NCI-H128 (cell line): ENCODE measurements around the gene SCRT2.

Experiments used
- DNase-seq: peaks from one replicate; lab custom pipeline; 2025; ENCODE audit not compliant: unreplicated experiment; lab: John Stamatoyannopoulos, UW

The SCRT2 gene

GRCh38 chr20:634148-634925 lies 41.3 kb downstream of the SCRT2 start:
- DNase-seq = no peak

GRCh38 chr20:631101-631500 lies 44.5 kb downstream of the SCRT2 start:
- no peak for DNase-seq

GRCh38 chr20:626579-626978 lies 49.0 kb downstream of the SCRT2 start:
- no peak for DNase-seq

- no peak for DNase-seq
Measured at GRCh38 chr20:625360-625932, 50.2 kb downstream of the SCRT2 start.

- no peak for DNase-seq
Measured at GRCh38 chr20:623704-624103, 51.9 kb downstream of the SCRT2 start.

GRCh38 chr20:623021-623420 lies 52.6 kb downstream of the SCRT2 start:
- no peak for DNase-seq

- DNase-seq = no peak
Measured at GRCh38 chr20:622161-622560, 53.4 kb downstream of the SCRT2 start.

- DNase-seq = no peak
Measured at GRCh38 chr20:621125-621756, 54.4 kb downstream of the SCRT2 start.

GRCh38 chr20:620246-620645 lies 55.4 kb downstream of the SCRT2 start:
- no peak for DNase-seq

- no peak for DNase-seq
Measured at GRCh38 chr20:618980-619379, 56.6 kb downstream of the SCRT2 start.

GRCh38 chr20:617934-618690 lies 57.5 kb downstream of the SCRT2 start:
- DNase-seq = no peak

- DNase-seq = no peak
Measured at GRCh38 chr20:615514-615913, 60.1 kb downstream of the SCRT2 start.

- no peak for DNase-seq
Measured at GRCh38 chr20:611843-612185, 63.8 kb downstream of the SCRT2 start.
